ENCODE measurements around the gene TSPO2. TPM values are rescaled to one million over a fixed set of nuclear protein-coding genes. Genes with fewer than 3 reads are reported as not detected.

TSPO2 gene
- total and polyA plus RNA-seq, 2 of the 13 experiments (the other 11 are each of a cell fraction or from before 2014, with no cell fraction given): 0.55 TPM; not detected in 1

DNA sequence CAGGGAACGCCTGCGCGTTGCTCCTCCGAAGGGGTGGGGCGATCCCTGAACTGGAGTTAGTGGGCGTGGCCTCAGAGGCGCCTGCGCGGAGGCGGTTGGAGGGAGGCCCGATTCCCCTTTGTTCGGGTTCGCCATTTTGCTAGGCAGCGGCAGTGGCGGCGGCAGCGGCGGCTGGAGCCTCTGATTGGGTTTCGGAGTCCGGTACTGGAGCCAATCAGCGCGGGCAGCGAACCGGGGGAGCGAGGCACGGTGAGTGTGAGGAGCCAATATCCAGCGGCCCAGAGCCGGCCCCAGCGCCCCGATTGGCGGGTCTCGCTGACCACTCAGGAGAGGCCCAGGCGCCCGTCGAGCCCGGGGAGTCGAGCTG is 30.6 kb downstream of the TSPO2 start, which contains the start of gene NFYA (continued):
- no peak for TF ChIP-seq TCF7 (IDR thresholded peaks at IDR 0.05; ENCODE audit: low read depth)
- TF ChIP-seq TAF1 (CRISPR knock-in tag; IDR thresholded peaks at IDR 0.05): peak; percentile 56; the same call in 1 of the 2 replicates
- no peak for TF ChIP-seq ZNF264 (CRISPR knock-in tag; IDR thresholded peaks at IDR 0.05)
- no peak for TF ChIP-seq ZNF678 (CRISPR knock-in tag; IDR thresholded peaks at IDR 0.05)
- TF ChIP-seq, protein P1, sequence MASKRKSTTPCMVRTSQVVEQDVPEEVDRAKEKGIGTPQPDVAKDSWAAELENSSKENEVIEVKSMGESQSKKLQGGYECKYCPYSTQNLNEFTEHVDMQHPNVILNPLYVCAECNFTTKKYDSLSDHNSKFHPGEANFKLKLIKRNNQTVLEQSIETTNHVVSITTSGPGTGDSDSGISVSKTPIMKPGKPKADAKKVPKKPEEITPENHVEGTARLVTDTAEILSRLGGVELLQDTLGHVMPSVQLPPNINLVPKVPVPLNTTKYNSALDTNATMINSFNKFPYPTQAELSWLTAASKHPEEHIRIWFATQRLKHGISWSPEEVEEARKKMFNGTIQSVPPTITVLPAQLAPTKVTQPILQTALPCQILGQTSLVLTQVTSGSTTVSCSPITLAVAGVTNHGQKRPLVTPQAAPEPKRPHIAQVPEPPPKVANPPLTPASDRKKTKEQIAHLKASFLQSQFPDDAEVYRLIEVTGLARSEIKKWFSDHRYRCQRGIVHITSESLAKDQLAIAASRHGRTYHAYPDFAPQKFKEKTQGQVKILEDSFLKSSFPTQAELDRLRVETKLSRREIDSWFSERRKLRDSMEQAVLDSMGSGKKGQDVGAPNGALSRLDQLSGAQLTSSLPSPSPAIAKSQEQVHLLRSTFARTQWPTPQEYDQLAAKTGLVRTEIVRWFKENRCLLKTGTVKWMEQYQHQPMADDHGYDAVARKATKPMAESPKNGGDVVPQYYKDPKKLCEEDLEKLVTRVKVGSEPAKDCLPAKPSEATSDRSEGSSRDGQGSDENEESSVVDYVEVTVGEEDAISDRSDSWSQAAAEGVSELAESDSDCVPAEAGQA (IDR thresholded peaks at IDR 0.05; ENCODE audit: low read depth): peak; percentile 73; the same call in 1 of the 2 replicates
- TF ChIP-seq, protein P1 (CRISPR knock-in tag; IDR thresholded peaks at IDR 0.05; ENCODE audit: borderline replicate concordance): no peak
- TF ChIP-seq MEIS2 (CRISPR knock-in tag; IDR thresholded peaks at IDR 0.05): no peak
- TF ChIP-seq, protein P2, sequence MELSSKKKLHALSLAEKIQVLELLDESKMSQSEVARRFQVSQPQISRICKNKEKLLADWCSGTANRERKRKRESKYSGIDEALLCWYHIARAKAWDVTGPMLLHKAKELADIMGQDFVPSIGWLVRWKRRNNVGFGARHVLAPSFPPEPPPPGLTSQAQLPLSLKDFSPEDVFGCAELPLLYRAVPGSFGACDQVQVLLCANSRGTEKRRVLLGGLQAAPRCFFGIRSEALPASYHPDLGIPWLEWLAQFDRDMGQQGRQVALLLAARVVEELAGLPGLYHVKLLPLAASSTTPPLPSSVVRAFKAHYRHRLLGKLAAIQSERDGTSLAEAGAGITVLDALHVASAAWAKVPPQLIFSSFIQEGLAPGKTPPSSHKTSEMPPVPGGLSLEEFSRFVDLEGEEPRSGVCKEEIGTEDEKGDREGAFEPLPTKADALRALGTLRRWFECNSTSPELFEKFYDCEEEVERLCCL (CRISPR knock-in tag; IDR thresholded peaks at IDR 0.05; ENCODE audit: borderline replicate concordance): no peak
- TF ChIP-seq NFYC (CRISPR knock-in tag; IDR thresholded peaks at IDR 0.05): peak; percentile 88
- TF ChIP-seq HIC2 (CRISPR knock-in tag; IDR thresholded peaks at IDR 0.05; ENCODE audit: low read depth): no peak
- TF ChIP-seq ZNF207 (IDR thresholded peaks at IDR 0.05; ENCODE audit: borderline replicate concordance): no peak
- no peak for TF ChIP-seq ZNF350 (CRISPR knock-in tag; IDR thresholded peaks at IDR 0.05; ENCODE audit: borderline replicate concordance, low read depth)
- TF ChIP-seq HNRNPH1 (optimal IDR thresholded peaks at IDR 0.05; ENCODE audit: low read depth, low read length): no peak
- TF ChIP-seq SIN3B (IDR thresholded peaks at IDR 0.05; ENCODE audit: low read length): no peak
- TF ChIP-seq, protein P3, sequence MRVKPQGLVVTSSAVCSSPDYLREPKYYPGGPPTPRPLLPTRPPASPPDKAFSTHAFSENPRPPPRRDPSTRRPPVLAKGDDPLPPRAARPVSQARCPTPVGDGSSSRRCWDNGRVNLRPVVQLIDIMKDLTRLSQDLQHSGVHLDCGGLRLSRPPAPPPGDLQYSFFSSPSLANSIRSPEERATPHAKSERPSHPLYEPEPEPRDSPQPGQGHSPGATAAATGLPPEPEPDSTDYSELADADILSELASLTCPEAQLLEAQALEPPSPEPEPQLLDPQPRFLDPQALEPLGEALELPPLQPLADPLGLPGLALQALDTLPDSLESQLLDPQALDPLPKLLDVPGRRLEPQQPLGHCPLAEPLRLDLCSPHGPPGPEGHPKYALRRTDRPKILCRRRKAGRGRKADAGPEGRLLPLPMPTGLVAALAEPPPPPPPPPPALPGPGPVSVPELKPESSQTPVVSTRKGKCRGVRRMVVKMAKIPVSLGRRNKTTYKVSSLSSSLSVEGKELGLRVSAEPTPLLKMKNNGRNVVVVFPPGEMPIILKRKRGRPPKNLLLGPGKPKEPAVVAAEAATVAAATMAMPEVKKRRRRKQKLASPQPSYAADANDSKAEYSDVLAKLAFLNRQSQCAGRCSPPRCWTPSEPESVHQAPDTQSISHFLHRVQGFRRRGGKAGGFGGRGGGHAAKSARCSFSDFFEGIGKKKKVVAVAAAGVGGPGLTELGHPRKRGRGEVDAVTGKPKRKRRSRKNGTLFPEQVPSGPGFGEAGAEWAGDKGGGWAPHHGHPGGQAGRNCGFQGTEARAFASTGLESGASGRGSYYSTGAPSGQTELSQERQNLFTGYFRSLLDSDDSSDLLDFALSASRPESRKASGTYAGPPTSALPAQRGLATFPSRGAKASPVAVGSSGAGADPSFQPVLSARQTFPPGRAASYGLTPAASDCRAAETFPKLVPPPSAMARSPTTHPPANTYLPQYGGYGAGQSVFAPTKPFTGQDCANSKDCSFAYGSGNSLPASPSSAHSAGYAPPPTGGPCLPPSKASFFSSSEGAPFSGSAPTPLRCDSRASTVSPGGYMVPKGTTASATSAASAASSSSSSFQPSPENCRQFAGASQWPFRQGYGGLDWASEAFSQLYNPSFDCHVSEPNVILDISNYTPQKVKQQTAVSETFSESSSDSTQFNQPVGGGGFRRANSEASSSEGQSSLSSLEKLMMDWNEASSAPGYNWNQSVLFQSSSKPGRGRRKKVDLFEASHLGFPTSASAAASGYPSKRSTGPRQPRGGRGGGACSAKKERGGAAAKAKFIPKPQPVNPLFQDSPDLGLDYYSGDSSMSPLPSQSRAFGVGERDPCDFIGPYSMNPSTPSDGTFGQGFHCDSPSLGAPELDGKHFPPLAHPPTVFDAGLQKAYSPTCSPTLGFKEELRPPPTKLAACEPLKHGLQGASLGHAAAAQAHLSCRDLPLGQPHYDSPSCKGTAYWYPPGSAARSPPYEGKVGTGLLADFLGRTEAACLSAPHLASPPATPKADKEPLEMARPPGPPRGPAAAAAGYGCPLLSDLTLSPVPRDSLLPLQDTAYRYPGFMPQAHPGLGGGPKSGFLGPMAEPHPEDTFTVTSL (CRISPR knock-in tag; IDR thresholded peaks at IDR 0.05; ENCODE audit: borderline replicate concordance): no peak

Data from HepG2 (cell line).